HFFc6 (cell line): Measurements from ENCODE around the gene TXNRD2. TPM values are rescaled to one million over a fixed set of nuclear protein-coding genes. Genes with fewer than 3 reads are reported as not detected.

ENCODE experiments used
- DNase-seq: peaks from one replicate; pipeline ENCODE4 v3.0.0-alpha.2; 2018
- H3K27ac Mint-ChIP-seq: 2 replicates; pipeline ENCODE4 v1.8.0; 2020; ENCODE audit warnings: mild to moderate bottlenecking, mixed read lengths
- H3K27me3 Mint-ChIP-seq: 2 replicates; pipeline ENCODE4 v1.8.0; 2021; ENCODE audit warnings: mild to moderate bottlenecking, moderate library complexity, mixed read lengths; ENCODE audit not compliant: insufficient read depth
- H3K36me3 Mint-ChIP-seq: 2 replicates; pipeline ENCODE4 v1.8.0; 2021; ENCODE audit warnings: low read depth, mixed read lengths
- H3K4me1 Mint-ChIP-seq: 2 replicates; pipeline ENCODE4 v1.8.0; 2020; ENCODE audit warnings: low read depth, mixed read lengths
- H3K4me3 Mint-ChIP-seq: 2 replicates; pipeline ENCODE4 v1.8.0; 2020; ENCODE audit warnings: mild to moderate bottlenecking, moderate library complexity, mixed read lengths
- H3K9me3 Mint-ChIP-seq: 2 replicates; pipeline ENCODE4 v1.8.0; 2020; ENCODE audit warnings: mild to moderate bottlenecking, mixed read lengths
- total RNA-seq, 6 experiments: library from RNA; stranded (reverse); fragmentation: NEBNext Ultra II Directional; extraction: Animal tissue kit (Norgen Biotek cat#: 25700); gene quantifications; 2 replicates in 1 of 6; 3 replicates in 5 of 6; pipeline ENCODE4 v1.2.3, GENCODE V29; 2021
- TF ChIP-seq, protein P1 (sequence below): fragments of 200-600 bp; sonication (generic); IDR thresholded peaks from 2 replicates; pipeline ENCODE4 v1.5.0; 2021; ENCODE audit warnings: antibody characterized with exemption, mild to moderate bottlenecking

Gene TXNRD2
- total RNA-seq, 6 experiments from 2014 or later, result 24.8 to 30.6 (median 28.3) TPM

DNA sequence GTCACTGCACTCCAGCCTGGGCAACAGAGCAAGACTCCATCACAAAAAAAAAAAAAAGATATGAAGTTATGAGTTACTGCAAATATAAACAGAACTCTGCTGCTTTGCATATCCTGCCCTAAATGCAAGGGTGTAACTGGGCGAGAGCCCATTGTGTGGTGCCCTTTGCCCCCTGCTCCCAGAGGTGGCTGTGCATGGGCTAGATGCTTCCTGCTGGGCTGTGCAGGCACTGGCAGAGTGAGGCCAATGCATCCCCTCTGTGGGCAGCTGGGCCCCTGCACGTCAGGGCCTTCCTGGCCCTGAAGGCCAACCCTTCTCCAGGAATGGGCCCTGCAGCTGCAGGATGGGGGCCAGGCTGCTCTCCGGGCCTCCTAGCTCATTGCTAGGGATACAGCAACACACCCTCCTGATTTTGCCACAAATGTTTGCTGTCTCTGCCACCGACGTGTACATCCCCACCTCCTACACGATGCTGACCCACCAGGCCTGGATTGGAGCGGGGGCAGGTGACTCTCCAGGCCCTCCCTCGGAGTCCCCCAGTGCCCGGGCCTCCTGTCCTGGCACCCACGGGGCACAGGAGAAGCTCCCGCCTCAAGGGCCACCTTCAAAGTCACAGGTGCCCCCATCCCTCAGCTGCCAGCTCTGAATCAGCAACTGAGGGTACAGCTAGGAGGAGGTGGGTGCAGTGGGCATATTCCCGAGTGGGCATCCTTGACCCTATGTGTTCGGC, 40.7 kb downstream of the TXNRD2 start:
- Mint-ChIP-seq H3K9me3 (no peaks in the 10 kb centered on the region), H3K27me3 (no peaks in the 10 kb centered on the region; the same call in 1 of the 2 replicates), H3K36me3 (0 out of 2 replicates have a peak, but pooled peaks cover under 1% of the 10 kb centered on the region), H3K4me1 (no peaks in the 10 kb centered on the region), H3K27ac (no peak overlapping the region), H3K4me3 (no peak overlapping the region)
- TF ChIP-seq, protein P1, sequence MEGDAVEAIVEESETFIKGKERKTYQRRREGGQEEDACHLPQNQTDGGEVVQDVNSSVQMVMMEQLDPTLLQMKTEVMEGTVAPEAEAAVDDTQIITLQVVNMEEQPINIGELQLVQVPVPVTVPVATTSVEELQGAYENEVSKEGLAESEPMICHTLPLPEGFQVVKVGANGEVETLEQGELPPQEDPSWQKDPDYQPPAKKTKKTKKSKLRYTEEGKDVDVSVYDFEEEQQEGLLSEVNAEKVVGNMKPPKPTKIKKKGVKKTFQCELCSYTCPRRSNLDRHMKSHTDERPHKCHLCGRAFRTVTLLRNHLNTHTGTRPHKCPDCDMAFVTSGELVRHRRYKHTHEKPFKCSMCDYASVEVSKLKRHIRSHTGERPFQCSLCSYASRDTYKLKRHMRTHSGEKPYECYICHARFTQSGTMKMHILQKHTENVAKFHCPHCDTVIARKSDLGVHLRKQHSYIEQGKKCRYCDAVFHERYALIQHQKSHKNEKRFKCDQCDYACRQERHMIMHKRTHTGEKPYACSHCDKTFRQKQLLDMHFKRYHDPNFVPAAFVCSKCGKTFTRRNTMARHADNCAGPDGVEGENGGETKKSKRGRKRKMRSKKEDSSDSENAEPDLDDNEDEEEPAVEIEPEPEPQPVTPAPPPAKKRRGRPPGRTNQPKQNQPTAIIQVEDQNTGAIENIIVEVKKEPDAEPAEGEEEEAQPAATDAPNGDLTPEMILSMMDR, result no peak
- DNase-seq, result no peak

DNA sequence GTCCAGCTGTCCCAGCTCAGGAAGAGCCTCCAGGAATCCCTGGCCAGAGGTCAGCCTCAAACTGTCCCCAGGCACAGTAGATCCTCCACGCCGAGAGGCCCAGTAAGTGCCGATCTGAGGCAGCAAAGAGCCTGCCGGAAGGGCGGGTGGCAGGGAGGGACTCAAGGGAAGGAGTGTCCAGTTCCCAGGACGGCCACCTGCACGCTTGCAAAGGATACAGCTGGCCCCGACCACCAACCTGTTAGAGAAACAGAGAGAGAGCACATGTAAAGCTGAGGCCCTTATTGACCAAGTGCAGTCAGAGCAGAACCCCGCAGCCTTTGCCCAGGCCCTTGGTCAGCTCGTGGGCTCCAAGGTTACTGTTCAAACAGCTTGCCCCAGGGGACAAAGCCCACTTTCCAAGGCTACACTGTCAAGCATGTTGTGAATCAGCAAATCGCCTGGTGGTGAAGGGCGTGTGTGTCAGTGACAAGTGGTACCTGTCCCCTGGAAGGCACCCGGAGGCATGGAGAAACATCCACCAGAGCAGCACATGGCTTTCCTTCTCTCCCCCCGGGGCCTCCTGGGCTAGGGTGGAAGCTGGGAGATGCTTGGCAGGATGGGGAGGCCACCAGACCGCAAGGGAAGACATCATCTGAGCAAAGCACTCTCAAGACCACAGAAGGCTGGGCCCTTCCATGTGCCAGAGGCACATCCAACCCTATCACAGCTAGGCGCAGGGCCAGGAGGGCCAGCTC, 42.6 kb downstream of the TXNRD2 start:
- H3K27me3 Mint-ChIP-seq, result no peaks in the 10 kb centered on the region; the same call in 1 of the 2 replicates
- TF ChIP-seq, protein P1, result no peak
- H3K4me3 Mint-ChIP-seq, result no peak overlapping the region
- H3K36me3 Mint-ChIP-seq, result no peaks in the 10 kb centered on the region
- H3K9me3 Mint-ChIP-seq, result no peaks in the 10 kb centered on the region
- H3K27ac Mint-ChIP-seq, result no peak overlapping the region
- no peak for DNase-seq
- no peaks in the 10 kb centered on the region for H3K4me1 Mint-ChIP-seq

DNA sequence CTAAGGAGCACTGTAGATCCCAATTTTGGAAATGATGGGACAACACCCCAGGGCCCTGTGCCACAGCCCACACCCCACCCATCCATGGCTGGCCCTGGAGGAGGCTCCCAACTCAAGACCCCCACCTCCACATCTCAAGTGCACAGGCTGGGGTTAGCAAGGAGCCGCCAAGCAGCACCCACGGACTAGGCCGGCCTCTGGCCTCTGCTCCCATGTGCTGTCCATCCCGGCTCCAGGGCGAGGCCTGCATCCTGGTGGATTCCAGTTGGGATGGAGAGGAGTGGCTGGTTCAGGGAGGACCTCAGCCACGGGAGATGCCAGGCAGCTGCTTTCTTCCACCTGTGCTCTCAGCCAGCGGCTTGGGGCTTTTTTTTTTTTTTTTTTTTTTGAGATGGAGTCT, 43.5 kb downstream of the TXNRD2 start:
- Mint-ChIP-seq H3K36me3 (no peaks in the 10 kb centered on the region), H3K4me1 (peaks cover under 1% of the 10 kb centered on the region; the same call in 1 of the 2 replicates), H3K4me3 (no peak overlapping the region), H3K27ac (no peak overlapping the region), H3K27me3 (no peaks in the 10 kb centered on the region; the same call in 1 of the 2 replicates), H3K9me3 (no peaks in the 10 kb centered on the region)
- TF ChIP-seq, protein P1, result no peak
- no peak for DNase-seq

DNA sequence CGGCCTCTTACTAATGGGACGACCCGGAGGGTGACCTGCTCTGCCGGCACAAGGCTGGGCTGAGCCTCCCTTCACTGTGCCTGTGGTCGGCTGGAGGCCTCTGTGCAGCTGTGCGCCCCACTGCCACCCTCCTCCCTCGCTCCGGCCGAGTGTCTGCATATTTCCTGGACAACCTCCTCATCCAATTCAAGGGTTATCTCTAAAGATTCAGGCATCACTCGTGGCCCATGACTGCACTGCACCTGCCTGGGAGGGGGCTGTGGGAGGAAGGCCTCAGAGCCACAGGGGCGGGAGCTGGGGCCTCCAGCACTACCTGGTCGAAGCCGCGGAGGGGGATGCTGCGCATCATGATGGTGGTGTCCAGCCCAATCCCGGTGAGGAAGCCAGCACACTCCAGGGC, 43.9 kb downstream of the TXNRD2 start:
- Mint-ChIP-seq H3K4me1 (peaks cover 4% of the 10 kb centered on the region), H3K4me3 (no peak overlapping the region), H3K9me3 (no peaks in the 10 kb centered on the region), H3K27ac (no peak overlapping the region), H3K36me3 (no peaks in the 10 kb centered on the region), H3K27me3 (no peaks in the 10 kb centered on the region; the same call in 1 of the 2 replicates)
- TF ChIP-seq, protein P1, result no peak
- no peak for DNase-seq

DNA sequence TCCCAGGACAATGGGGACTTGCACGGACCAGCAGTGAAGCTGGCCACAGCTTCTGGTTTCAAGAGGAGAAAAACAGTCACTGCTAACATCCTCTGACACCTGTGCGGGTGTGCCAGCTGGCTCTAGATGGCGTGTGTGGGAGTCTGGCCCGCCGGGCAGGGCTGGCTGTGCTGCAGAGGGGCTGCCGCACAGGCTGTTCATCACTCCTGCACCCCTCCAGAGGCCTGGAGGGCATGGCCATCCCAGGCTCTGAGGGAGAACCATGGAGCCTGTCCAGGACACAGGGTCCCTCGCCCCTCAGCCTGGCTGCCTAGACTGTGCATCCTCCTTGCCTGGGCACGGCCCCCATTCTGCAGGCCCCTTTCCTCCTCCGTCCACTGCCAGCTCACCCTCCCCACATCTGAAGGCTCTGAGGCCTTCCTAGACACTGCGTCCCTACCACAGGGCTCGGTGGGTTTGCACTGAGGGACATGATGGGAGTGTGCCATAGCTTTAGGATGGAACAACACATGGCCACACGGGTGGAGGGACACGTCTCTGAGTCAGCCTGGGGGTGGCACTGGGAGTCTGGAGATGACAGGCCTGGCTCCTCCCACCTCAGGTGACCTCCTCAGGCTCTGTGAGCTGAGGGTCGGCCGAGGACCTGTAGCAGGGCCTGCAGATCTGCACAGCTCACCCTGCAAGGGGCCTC, 44.8 kb downstream of the TXNRD2 start:
- DNase-seq, result no peak
- H3K27ac Mint-ChIP-seq, result no peak overlapping the region
- TF ChIP-seq, protein P1, result no peak
- no peaks in the 10 kb centered on the region; the same call in 1 of the 2 replicates for H3K27me3 Mint-ChIP-seq
- peaks cover 14% of the 10 kb centered on the region for H3K4me1 Mint-ChIP-seq
- no peaks in the 10 kb centered on the region for H3K36me3 Mint-ChIP-seq
- no peaks in the 10 kb centered on the region for H3K9me3 Mint-ChIP-seq
- H3K4me3 Mint-ChIP-seq, result no peak overlapping the region
